BE2C (cell line): ENCODE measurements around the gene FBXL7.

Source experiments
- DNase-seq: peaks from one replicate; pipeline ENCODE4 v3.0.0-alpha.2; 2020
- H3K27me3 ChIP-seq: fragments of 250-450 bp; sonication (Bioruptor Pico); 2 replicates; pipeline ENCODE4 v1.5.1; 2020; ENCODE audit warnings: mild to moderate bottlenecking
- H3K36me3 ChIP-seq: fragments of 250-450 bp; sonication (Bioruptor Pico); 2 replicates; pipeline ENCODE4 v1.5.1; 2020; ENCODE audit warnings: mild to moderate bottlenecking
- H3K4me1 ChIP-seq: fragments of 250-450 bp; sonication (Bioruptor Pico); 2 replicates; pipeline ENCODE4 v1.5.1; 2020
- H3K4me3 ChIP-seq: 2 replicates; pipeline ENCODE4 v1.5.1; 2011; ENCODE audit warnings: low read depth, low read length
- H3K9me3 ChIP-seq: fragments of 250-450 bp; sonication (Bioruptor Pico); 2 replicates; pipeline ENCODE4 v1.5.1; 2020
- TF ChIP-seq, protein P1 (sequence below): IDR thresholded peaks from 2 replicates; pipeline ENCODE4 v1.5.1; 2012; ENCODE audit warnings: mild to moderate bottlenecking, low read depth, low read length

FBXL7 gene

DNA sequence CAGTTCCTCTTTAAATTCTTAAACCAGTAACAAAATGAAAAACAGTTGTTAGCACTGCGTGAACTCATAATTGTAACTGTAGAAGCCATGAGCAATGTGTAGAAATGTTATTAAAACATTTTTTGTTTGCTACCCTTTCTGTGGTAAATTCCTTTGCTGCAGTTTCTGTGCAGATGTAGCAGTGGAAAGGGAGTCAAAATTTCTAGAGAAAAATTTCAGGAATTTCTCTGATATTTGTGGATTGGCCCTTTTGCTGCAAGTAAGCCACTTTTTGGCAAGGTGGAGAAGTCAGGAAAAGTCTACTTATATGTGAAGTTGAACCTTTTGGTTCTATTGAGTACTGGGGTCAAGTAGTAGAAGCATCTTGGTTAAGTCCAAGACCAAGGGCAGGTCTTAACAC, 10.1 kb downstream of the FBXL7 start:
- Histone ChIP-seq H3K9me3 (no peaks in the 10 kb centered on the region), H3K27me3 (no peaks in the 10 kb centered on the region), H3K4me3 (no peak overlapping the region), H3K36me3 (no peaks in the 10 kb centered on the region), H3K4me1 (peaks cover 7% of the 10 kb centered on the region; the same call in 1 of the 2 replicates)
- TF ChIP-seq, protein P1, sequence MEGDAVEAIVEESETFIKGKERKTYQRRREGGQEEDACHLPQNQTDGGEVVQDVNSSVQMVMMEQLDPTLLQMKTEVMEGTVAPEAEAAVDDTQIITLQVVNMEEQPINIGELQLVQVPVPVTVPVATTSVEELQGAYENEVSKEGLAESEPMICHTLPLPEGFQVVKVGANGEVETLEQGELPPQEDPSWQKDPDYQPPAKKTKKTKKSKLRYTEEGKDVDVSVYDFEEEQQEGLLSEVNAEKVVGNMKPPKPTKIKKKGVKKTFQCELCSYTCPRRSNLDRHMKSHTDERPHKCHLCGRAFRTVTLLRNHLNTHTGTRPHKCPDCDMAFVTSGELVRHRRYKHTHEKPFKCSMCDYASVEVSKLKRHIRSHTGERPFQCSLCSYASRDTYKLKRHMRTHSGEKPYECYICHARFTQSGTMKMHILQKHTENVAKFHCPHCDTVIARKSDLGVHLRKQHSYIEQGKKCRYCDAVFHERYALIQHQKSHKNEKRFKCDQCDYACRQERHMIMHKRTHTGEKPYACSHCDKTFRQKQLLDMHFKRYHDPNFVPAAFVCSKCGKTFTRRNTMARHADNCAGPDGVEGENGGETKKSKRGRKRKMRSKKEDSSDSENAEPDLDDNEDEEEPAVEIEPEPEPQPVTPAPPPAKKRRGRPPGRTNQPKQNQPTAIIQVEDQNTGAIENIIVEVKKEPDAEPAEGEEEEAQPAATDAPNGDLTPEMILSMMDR = no peak
- DNase-seq = no peak

DNA sequence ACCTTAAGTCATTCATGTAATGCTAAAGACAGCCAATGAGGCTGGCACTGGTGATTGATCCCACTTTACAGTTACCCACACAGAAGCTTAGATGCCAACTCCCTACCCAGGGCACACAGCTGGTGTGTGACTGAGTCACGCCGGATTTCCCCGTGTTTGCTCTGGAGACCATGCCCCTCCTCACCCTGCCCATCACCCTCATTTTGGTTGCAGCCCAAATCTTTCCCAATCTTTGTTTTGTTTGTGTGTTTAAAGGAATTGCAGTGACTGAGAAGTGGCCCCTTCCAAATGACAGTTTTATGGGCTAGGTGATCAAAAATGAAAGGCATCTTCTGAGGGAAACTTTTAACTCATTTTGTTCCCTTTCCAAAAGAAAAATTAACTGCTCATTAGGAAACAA, 10.9 kb downstream of the FBXL7 start:
- no peak for DNase-seq
- Histone ChIP-seq H3K4me1 (peaks cover 8% of the 10 kb centered on the region; the same call in 1 of the 2 replicates), H3K27me3 (no peaks in the 10 kb centered on the region), H3K36me3 (no peaks in the 10 kb centered on the region), H3K9me3 (no peaks in the 10 kb centered on the region), H3K4me3 (no peak overlapping the region)
- TF ChIP-seq, protein P1 = no peak

DNA sequence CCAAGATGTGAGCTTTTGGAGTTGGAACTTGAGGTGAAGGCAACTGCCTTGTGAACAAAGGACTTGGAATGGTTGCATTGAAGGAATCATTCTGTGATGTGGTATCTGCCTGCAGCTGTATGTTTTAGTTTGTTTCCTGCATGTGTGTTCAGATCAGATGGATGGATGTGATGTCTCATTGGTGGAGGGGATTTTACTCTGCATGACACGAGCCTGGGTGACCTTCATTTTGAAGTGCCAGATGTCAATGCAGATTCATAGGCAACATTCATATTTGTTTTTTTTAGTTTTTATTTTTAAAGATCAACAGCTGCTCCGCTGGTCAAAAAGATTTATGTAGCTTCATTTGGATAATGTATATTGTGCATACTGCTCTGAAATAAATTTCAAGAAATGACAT, 13.5 kb downstream of the FBXL7 start:
- no peak for DNase-seq
- H3K9me3 ChIP-seq = no peaks in the 10 kb centered on the region
- H3K36me3 ChIP-seq = no peaks in the 10 kb centered on the region
- peaks cover 8% of the 10 kb centered on the region; the same call in 1 of the 2 replicates for H3K4me1 ChIP-seq
- TF ChIP-seq, protein P1 = no peak
- no peaks in the 10 kb centered on the region for H3K27me3 ChIP-seq
- H3K4me3 ChIP-seq = no peak overlapping the region

DNA sequence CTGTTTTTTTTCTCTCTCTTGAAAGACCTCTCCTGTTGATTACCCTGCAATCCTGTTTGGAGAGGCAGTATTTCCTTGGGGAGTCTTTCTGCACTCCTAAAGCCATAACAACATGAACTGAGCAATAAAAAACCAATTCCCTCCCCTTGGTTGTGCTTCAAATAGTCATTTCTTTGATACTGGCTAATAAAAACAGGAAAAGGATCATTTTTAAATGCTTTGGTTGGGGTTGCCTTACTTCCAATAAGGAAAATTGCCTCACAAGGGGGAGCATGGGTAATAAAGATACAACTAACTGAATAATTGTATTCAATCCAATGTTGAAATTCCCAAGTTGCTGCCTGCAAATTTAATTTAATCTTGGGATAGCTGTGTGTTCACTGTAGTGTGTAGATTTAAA, 13.9 kb downstream of the FBXL7 start:
- Histone ChIP-seq H3K4me1 (peaks cover 8% of the 10 kb centered on the region; the same call in 1 of the 2 replicates), H3K4me3 (no peak overlapping the region), H3K27me3 (no peaks in the 10 kb centered on the region), H3K36me3 (no peaks in the 10 kb centered on the region), H3K9me3 (no peaks in the 10 kb centered on the region)
- no peak for DNase-seq
- TF ChIP-seq, protein P1 = no peak

DNA sequence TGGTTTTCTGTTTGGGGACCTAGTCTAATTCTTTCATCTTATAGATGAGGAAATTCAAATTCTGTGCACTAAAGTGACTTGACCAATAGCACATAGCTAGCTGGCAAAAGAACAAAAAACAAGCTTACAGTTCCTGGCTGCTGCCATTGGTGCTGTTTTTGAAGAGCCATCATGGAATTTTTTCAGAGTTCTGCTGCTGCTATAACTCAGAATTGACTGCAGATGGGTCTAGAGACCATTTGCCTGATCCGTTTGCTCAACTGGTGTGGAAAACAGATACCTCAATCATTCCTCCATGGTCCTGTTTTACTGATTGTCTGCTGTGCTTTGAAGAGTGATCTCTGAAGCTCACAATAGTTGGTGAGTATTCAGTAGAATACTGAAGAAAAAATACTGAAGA, 15.2 kb downstream of the FBXL7 start:
- no peak for DNase-seq
- Histone ChIP-seq H3K27me3 (no peaks in the 10 kb centered on the region), H3K9me3 (no peaks in the 10 kb centered on the region), H3K36me3 (no peaks in the 10 kb centered on the region), H3K4me1 (peaks cover 8% of the 10 kb centered on the region; the same call in 1 of the 2 replicates), H3K4me3 (no peak overlapping the region)
- TF ChIP-seq, protein P1 = peak; percentile 20; the same call in 1 of the 2 replicates

DNA sequence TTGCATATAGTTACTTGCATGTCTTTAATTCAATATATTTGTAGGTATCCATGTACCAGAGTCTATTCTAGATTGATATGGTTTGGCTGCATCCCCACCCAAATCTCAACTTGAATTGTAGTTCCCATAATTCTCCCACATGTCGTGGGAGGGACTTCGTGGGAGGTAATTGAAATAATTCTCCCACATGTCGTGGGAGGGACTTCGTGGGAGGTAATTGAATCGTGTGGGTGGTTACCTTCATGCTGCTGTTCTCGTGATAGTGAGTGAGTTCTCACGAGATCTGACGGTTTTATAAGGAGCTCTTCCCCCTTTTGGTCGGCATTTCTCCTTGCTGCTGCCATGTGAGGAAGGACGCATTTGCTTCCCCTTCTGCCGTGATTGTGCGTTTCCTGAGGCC, 16.5 kb downstream of the FBXL7 start:
- H3K4me3 ChIP-seq = no peak overlapping the region
- TF ChIP-seq, protein P1 = no peak
- H3K36me3 ChIP-seq = no peaks in the 10 kb centered on the region
- H3K27me3 ChIP-seq = no peaks in the 10 kb centered on the region
- peaks cover 8% of the 10 kb centered on the region; the same call in 1 of the 2 replicates for H3K4me1 ChIP-seq
- H3K9me3 ChIP-seq = no peaks in the 10 kb centered on the region
- no peak for DNase-seq
